Activated CD4-positive, alpha-beta T cell treated with anti-CD3 and anti-CD28 coated beads for 4 hours (primary cell): ENCODE data around the gene SUGP1.

Experiments
- DNase-seq, 2 donors: peaks; one replicate each; pipeline ENCODE4 v3.0.0-alpha.2; 2020

Gene SUGP1

GRCh38 chr19:19338082-19338481 is 17.8 kb upstream of the SUGP1 start:
- no peak for DNase-seq

DNA sequence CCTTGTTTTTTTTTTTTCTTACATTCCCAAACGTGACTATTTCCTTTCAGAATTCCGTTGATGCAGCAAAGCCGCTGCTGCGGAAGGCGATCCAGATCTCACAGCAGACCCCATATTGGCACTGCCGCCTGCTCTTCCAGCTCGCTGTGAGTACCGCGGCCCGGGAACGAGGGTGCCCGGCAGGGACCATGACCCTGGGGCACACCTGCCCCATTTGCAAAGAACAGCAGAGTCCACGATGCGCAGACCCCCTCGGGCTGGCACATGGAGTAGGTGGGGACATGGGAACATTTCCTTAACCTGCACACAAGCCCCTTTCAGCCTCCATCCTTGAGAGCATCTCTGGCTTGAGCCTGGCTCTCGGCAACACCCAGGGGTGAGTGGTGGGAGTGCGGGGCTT is 16.8 kb upstream of the SUGP1 start:
- no peak for DNase-seq

DNA sequence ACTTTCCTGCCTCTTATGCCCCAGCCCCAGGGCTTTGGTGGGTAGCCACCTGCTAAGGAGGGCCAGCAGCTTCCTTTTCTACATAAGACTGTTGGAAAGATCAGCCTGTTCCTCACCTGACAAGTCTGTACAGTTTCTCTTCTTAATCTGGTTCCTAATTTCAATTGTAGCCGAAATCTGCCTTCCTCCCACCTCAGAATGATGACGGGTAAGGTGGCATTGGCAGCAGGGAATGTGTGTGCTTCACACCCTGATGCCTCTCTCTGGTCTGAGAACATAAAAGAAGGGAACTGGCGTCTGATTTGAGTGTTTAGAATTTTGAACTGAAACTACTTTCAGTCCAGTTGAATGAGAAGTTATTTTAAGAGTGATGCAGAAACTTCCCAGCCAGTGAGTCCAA is 16.3 kb upstream of the SUGP1 start:
- no peak for DNase-seq

- DNase-seq, result no peak
These were observed 15.3 kb upstream of the SUGP1 start for GRCh38 chr19:19335408-19336158.

GRCh38 chr19:19334989-19335344 is 14.7 kb upstream of the SUGP1 start:
- no peak for DNase-seq

DNA sequence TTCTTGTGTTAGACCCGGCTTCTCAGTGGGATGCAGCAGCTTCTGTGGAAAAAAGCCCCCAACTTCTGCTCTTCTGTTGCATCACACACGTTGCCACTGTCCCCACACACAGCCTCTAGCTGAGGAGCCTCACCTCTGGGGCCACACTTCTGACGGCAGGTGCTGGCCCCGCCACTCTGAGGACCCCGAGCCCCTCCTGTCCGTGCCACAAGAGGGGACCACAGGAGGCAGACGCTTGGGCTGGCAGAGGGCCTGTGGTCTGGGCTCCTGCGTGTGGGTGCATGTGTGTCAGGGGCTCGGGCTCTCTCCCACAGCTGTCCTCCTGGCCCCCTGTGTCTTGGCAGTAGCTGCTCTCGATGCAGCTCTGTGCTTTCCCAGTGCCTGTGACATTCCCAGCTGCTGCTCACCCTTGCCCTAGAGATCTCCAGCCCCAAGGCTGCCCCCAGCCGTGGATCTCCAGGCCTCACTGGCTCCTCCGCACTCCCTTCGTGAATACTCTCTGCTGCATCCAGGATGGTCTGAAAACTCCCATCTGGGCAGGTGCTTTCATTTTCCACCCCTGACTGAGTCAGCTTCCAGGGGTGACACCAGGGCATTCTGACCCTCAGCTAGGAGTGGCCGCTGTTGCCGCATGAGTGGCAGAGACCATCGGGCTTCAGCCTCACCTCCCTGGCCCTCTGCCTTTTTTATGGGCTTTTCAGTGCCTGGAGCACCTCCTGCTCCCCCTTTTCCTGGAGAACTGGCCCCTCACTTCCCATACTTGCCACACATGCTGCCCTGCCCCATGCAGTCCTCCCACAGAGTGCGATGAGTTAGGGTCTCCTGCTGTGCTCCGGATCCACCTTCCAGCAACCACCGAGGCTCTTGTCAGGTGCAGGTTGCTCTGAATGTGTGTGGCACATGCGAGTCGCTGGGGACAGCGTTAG is 14.0 kb upstream of the SUGP1 start:
- no peak for DNase-seq

- no peak for DNase-seq
These were observed 8.8 kb upstream of the SUGP1 start for GRCh38 chr19:19329126-19329525.

- DNase-seq, result no peak
These were observed 7.4 kb upstream of the SUGP1 start for GRCh38 chr19:19327672-19328071.

DNA sequence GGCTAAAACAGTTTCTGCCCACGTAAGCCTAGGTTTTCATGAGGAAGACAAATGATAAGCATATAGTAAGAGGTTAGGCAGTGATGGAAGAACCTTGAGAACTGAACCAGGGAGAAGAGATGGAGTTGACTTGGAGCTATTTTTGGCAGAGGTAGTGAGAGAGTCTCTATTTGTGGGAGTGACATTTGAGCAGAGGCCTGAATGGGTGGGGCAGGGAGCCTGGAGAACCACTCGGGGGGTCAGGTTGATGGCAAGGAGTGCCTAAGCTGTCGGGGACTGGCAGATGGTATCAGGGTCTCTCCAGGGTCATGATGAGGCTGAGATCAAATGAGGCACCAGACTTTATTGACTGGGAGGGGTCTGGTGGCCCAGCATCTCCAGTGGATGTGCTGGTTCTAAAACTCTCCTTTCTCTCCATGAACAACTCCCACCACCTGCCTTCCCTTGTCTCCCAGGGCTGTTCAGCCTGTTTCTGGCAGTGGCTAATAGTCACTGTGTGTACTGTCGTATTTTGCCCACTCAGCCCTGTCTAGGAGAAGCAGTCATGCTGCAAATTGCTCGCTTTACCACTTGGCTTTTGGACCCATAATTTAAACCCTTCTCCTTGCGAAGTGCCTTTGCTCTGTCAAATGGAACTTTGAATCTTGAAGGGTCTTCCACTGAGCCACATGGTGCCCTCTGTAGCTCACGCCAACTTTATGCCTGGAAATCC is 3.9 kb upstream of the SUGP1 start:
- DNase-seq, result no peak

DNA sequence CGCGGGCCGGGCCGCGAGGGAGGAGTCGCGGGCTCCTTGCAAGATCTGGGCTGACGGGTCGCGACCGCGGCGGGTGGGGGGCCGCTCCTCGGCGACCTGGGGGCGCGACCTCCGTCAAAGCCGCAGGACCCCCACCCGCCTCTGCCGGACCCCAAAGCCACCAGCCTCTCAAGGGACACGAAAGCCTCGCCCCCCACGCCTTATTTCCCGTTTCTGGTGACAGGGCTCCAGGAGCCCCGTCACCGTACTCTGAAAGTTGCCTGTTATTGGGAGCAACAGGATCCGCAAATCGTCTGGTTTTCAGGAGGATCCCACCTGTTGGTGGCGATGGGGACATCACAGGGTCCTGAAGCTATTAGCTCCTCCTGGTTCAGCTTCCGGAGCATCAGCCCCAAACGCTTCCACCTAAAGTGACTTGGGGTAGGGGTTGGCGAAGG is 850 bp upstream of the SUGP1 start:
- no peak for DNase-seq

- DNase-seq, result peak in 1 of 2 donors; percentile 9
These were observed 463 bp downstream of the SUGP1 start for GRCh38 chr19:19319732-19320360.

DNA sequence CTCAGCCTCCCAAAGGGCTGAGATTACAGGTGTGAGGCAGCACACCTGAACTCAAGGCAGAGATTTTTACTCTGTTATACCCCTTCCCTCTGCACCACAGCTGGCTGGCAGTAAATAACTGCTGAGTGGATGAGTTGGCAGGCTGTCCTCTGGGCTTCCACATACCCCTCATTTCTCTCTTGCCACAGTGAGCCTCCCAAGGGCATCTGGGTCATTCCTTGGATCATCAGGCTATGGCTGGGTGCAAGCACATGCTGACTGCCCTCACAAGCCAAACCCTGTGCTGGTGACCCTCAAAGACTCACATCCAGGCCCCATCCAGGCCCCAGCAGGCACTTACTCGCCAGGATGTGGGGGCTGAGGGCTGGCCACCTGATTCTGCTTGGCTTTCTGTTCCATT is 4.2 kb downstream of the SUGP1 start:
- DNase-seq, result no peak

- DNase-seq, result no peak
These were observed 4.9 kb downstream of the SUGP1 start for GRCh38 chr19:19315444-19315843.

DNA sequence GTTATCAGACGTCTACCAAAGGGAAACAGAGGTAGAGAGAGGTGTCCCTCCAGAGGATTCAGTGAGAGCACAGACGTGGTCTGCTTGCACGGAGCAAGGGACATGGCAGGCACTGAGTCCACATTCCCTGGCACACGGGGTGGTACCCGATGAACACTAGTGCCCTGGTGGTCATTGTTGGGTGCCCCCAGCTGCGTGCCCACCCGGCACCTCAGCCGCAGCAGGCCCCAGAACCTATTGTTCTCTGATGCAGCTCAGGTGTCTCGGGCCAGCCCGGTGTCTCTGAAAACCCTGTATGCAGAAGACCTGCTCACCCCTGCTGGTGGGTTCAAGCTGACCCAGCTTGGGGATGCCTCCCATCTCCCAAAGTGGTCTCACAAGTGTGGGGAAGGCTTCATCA is 11.9 kb downstream of the SUGP1 start:
- DNase-seq, result no peak

DNA sequence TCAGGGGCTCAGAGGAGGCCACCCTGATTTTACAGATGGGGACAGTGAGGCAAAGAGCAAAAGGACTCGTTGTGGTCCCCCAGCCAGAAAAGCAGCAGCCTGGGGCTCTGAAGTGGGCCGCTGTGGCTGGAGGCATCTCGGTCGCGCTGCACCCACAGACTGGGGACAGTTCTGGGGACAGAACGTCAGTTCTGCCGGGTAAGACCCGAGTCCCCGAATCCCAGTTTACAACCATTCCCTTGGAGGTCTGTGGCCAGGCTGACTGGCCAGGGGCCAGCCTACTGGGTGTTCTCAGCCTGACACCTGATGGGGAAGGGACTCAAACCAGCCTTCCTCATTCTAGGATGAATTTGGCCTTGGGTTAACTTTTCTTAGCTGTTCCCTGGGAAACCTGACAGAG is 14.1 kb downstream of the SUGP1 start:
- no peak for DNase-seq

- DNase-seq, result no peak
These were observed 14.6 kb downstream of the SUGP1 start for GRCh38 chr19:19305696-19306095.

DNA sequence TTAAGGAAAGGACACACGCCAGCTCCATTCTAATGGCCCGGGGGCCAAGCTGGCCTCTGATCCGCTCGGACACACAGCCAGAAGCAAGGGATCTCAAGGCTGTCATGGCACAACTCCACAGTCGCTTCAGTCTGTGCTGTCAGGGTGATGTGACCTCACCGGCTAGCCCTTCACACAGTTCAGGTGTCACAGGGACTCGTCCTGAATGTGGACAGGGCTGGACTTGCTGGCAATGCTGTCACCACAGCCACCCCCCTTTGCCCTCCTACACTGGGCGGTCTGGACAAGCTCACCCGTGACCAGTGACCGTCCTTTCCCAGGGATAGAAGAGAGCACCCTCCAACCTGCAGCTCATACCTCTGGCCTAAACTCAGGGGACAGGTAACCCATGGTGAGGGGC is 15.2 kb downstream of the SUGP1 start:
- no peak for DNase-seq

DNA sequence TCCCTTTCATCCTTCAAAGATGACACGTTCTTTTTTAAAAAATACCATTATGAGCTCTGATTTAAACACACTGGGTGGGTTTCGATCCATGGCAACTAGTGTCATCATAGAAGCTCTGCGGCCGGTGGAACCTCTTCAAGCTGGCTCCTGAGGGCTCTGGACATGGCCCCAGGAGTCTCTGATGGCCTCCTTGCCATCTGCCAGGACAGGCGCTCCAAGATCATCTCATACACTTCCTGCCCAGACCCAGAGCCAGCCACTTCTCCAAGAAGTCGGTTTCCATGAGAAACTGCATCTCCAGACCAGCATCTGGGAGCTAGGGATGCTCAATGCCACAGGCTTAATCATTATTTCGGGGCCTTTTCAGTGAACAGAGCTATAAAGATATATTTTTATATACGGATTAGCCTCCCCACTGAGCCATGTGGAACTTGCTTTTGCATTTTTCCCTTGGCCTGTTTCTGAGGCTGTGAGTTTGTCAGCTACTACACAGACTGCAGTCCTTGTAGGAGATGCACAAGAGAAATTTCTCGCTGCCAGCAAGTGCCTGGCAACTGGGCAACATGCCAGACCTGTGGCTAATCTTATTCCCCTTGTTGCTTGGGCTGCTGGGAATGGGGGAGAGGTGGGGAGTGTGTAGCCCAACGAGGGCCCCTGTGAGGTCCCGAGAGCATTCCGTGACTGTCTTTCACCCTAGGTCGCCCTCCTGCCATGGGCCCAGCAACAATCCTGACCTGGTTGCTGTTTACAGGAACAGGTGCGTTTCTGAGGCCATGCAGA is 15.9 kb downstream of the SUGP1 start:
- DNase-seq, result no peak

- no peak for DNase-seq
These were observed 16.9 kb downstream of the SUGP1 start for GRCh38 chr19:19303411-19303810.

- DNase-seq, result no peak
These were observed 19.7 kb downstream of the SUGP1 start for GRCh38 chr19:19300613-19301012.

DNA sequence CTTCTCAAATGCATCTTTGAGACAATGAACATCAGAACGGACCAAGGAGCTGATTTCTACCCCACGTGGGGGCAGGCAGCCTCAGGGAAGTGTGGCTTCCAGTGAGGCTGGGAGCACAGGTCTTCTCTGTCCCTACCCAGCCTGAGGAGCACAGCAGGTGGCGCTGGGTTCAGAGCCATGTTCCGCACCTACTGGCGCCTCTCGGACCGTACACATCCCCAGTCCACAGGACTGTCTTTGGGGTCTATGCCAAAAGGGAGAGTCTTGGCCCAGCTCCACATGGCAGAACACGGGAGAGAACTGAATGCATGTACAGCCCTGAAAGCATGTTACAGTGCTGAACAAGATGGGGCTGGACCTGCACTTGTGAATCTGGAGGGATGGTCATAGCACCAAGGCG is 22.6 kb downstream of the SUGP1 start:
- no peak for DNase-seq

GRCh38 chr19:19296953-19297689 is 23.2 kb downstream of the SUGP1 start:
- no peak for DNase-seq
